ENCODE data around the gene LZTS3.
"Not testable (repeated sequence)": the region's sequence is repeated elsewhere in the genome, so short reads cannot be mapped to it uniquely, and the experiment has no call there.

LZTS3 gene

GRCh38 chr20:3172933-3173609 lies at the start of gene LZTS3:
LZTS3 (minus strand) TSS chr20:3173549; CDS start chr20:3167163, 6,386 bp downstream.
- peak; percentile 94 for DNase-seq (ENCODE audit: insufficient read length, low spot score)
- peak; percentile 50 for TF ChIP-seq POLR2A (IDR thresholded peaks at IDR 0.05; ENCODE audit: low read depth, low read length)
- FAIRE-seq = no peak

GRCh38 chr20:3221398-3222226 lies 48.3 kb upstream of the LZTS3 start:
- DNase-seq (ENCODE audit: insufficient read length, low spot score) = no peak
- FAIRE-seq = no peak
- TF ChIP-seq POLR2A (IDR thresholded peaks at IDR 0.05; ENCODE audit: low read depth, low read length) = no peak

GRCh38 chr20:3218307-3218988 lies 45.1 kb upstream of the LZTS3 start:
- FAIRE-seq = no peak
- no peak for DNase-seq (ENCODE audit: insufficient read length, low spot score)
- TF ChIP-seq POLR2A (IDR thresholded peaks at IDR 0.05; ENCODE audit: low read depth, low read length) = no peak

GRCh38 chr20:3215359-3215917 lies 42.1 kb upstream of the LZTS3 start:
- DNase-seq (ENCODE audit: insufficient read length, low spot score); FAIRE-seq: not testable (repeated sequence)

- DNase-seq (ENCODE audit: insufficient read length, low spot score) = no peak
- TF ChIP-seq POLR2A (IDR thresholded peaks at IDR 0.05; ENCODE audit: low read depth, low read length) = no peak
- no peak for FAIRE-seq
These were observed 39.9 kb upstream of the LZTS3 start for GRCh38 chr20:3213226-3213625.

GRCh38 chr20:3210346-3210745 lies 37.0 kb upstream of the LZTS3 start:
- no peak for DNase-seq (ENCODE audit: insufficient read length, low spot score)
- FAIRE-seq = no peak
- no peak for TF ChIP-seq POLR2A (IDR thresholded peaks at IDR 0.05; ENCODE audit: low read depth, low read length)

GRCh38 chr20:3209946-3210317 lies 36.6 kb upstream of the LZTS3 start:
- DNase-seq (ENCODE audit: insufficient read length, low spot score) (no peak), FAIRE-seq (no peak)

GRCh38 chr20:3209257-3209945 lies 36.1 kb upstream of the LZTS3 start, which contains the start of gene ITPA:
ITPA (plus strand) TSS chr20:3209498; CDS start chr20:3209552, 54 bp downstream.
- TF ChIP-seq POLR2A (IDR thresholded peaks at IDR 0.05; ENCODE audit: low read depth, low read length) = peak; percentile 62
- DNase-seq (ENCODE audit: insufficient read length, low spot score) (peak; percentile 68), FAIRE-seq (no peak)

More at GRCh38 chr20:3209946-3210317, 36.6 kb upstream of the LZTS3 start:
- TF ChIP-seq POLR2A (IDR thresholded peaks at IDR 0.05; ENCODE audit: low read depth, low read length) = no peak

GRCh38 chr20:3208786-3209256 lies 35.5 kb upstream of the LZTS3 start:
- DNase-seq (ENCODE audit: insufficient read length, low spot score) = no peak
- 0 out of 2 replicates have a peak, but pooled peaks have one; percentile 19 for TF ChIP-seq POLR2A (IDR thresholded peaks at IDR 0.05; ENCODE audit: low read depth, low read length)
- FAIRE-seq = no peak

GRCh38 chr20:3204124-3204794 lies 30.9 kb upstream of the LZTS3 start, which contains the start of gene DDRGK1:
DDRGK1 (minus strand) TSS chr20:3204682; CDS start chr20:3204627, 55 bp downstream.
- DNase-seq (ENCODE audit: insufficient read length, low spot score) (peak; percentile 94), FAIRE-seq (no peak)
- peak; percentile 63; the same call in 1 of the 2 replicates for TF ChIP-seq POLR2A (IDR thresholded peaks at IDR 0.05; ENCODE audit: low read depth, low read length)

GRCh38 chr20:3203315-3204123 lies 30.2 kb upstream of the LZTS3 start:
- peak; percentile 52 for DNase-seq (ENCODE audit: insufficient read length, low spot score)

GRCh38 chr20:3202965-3203314 lies 29.6 kb upstream of the LZTS3 start:
- DNase-seq (ENCODE audit: insufficient read length, low spot score) = no peak
- FAIRE-seq = no peak
- no peak for TF ChIP-seq POLR2A (IDR thresholded peaks at IDR 0.05; ENCODE audit: low read depth, low read length)

More at GRCh38 chr20:3203315-3204123, 30.2 kb upstream of the LZTS3 start:
- TF ChIP-seq POLR2A (IDR thresholded peaks at IDR 0.05; ENCODE audit: low read depth, low read length) = no peak
- FAIRE-seq = no peak
